OCI-M2 (cell line): Measurements from ENCODE around the gene PHTF2.

Experiments used
- DNase-seq: peaks from one replicate; lab custom pipeline; 2025; ENCODE audit not compliant: unreplicated experiment; lab: John Stamatoyannopoulos, UW

Gene PHTF2

DNA sequence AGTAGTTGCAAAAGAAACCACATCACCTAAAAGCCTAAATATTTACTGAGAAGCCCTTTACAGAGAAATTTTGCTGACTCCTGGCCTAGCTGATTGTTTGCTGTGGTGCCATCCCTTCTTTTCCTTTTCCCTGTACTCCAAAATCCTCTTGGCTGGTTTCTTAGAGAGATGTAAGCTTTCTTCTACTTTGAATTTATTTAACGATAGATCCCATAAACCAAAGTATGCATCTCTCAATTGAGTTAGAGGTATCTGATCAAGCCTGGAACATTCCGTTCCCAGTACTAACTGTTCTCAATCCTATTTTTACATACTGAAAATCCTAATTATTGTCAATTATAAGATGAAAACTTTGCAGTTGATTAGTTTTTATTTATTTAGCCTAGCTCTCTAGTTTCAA lies 6.6 kb upstream of the PHTF2 start:
- DNase-seq = no peak

DNA sequence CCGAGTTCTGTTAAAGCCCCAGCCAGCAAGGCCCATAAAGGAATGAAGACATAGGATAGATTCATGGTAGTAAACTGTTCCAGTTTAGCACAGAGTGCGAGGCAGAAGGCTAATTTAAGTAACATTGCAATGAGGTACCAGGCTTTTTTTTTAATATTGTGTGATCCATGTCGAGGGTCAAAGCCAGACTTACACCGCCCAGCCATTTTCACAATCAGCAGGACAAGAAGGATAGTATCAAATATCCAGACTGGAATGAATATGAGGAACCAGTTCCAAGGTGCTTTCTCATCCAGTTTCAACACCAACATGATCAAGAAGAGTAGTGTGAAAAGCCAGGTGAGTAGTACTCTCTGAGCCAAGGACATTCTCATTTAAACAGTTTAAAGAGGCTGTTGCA lies 4.6 kb upstream of the PHTF2 start:
- DNase-seq = no peak

DNA sequence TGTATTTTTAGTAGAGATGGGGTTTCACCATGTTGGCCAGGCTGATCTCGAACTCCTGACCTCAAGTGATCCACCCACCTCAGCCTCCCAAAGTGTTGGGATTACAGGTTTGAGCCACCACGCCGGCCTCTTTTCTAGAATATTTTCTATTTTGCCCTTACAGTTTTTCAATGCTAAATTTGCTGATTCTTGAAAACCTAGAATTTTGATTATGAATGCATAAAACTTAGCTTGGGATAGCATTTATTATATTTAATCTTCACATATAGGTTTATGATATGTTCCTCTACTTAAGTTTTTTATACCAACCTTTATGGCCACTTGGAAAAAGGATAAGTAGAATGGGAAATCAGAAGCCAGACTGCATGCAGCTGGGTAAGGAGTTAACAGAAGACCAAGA lies 2.5 kb upstream of the PHTF2 start:
- DNase-seq = no peak

DNA sequence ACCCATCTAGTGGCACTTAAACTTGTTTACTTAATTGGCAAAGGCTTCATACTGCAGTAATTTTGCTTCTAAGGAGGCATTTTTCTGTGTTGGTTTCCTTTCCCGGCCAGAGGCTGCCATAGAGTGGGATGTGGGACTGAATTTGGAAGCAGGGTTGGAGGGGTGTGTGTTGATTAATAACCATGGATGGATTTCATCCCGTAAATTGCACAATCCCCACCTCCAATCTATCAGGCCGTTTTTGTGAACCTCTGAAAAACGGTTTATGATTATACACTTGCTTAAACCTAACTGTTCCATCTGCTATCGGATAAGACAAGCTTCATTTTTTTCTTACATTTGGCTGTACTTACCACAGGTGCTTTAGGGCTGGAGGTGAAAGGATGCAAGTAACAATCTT lies 1.6 kb upstream of the PHTF2 start:
- DNase-seq = no peak

DNA sequence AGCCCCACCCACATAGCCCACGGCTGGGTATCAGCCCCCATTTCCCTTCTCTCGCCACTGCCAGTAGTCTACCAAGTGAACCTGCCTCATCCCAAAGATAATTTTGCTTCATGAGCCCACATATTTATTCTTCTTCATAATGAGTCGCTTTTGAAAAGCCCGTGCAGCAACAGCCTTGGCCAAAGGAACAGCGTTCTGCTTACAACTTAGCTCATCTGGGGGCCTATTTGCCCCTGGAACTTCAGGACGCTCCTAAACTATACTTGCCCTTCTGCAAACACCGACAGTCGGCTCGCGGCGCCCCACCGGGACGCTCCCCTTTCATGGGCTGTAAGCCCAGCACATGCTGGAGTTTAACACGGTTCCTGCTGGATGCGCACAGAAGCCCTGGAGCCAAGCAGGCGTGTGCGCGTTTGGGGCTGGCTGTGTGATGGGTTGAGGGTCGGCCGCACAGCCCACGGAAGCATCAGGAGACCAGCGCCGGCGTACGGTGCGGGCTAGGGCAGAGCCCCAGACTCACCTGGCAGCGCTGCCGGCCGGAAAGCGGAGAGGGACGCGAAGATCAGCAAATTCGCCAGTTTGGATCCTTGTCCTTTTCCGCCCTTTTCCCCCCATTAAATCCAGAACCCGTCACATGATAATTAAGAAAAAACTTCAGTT lies 709 bp upstream of the PHTF2 start:
- no peak for DNase-seq

DNA sequence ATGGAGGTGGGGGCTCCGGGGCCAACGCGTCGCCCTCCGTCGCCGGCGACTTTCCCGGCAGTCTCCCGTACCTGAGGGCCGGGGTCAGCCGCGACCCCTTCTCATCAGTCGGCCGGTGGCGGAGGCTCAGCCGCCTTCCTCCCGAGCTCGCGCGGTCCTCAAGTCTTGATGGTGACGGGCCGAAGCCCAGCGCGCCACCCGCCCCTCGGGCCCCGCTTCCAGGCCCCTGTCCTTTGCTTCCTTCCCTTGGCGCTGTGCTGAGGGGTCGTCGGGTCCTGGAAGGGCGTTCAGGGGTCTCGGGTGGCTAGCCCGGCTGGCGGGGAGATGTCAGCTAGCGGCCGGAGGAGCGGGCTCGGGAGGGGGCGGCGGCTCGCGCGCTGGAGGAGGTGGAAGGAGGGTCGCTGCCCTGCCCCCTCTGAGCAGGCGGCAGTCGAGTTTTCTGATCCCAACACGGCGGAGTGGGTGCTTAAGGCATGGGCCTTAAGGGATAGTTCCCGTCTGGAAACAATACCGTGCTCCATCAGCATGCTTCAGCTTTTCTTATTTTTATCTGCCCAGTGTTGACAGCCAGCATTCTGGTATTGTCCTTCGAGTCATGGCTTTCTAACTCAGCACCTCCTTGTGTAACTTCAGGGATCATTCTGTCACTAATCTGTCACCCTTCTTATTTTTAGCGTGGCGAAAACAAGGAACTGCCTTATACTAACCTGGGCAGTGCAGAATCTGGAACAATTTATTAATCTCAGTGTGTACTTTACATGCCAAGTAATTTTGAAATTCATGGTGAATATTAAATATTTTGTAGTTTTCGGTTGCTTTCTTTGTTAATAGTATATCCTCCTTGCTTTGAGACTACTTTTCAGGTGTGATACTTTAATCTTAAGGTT lies 748 bp downstream of the PHTF2 start:
- DNase-seq = no peak

DNA sequence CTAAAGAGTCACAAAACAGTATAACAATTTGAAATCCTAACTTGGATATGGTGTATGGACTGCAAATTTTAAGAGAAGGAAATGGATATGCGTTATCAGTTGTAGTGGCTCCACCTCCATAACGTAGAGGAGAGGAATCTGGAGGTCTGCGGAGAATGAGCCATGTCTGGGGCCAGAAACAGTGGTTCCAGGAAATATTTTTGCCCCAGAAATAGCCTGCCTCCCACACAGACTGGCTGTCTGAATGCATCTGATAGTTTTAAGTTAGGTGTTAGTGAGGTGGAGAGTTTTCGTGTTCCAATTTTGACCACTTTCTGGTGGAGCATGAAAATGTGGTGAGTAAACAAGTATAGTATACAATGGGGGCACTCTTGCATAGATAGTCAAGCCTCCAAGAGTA lies 1.6 kb downstream of the PHTF2 start:
- DNase-seq = no peak

DNA sequence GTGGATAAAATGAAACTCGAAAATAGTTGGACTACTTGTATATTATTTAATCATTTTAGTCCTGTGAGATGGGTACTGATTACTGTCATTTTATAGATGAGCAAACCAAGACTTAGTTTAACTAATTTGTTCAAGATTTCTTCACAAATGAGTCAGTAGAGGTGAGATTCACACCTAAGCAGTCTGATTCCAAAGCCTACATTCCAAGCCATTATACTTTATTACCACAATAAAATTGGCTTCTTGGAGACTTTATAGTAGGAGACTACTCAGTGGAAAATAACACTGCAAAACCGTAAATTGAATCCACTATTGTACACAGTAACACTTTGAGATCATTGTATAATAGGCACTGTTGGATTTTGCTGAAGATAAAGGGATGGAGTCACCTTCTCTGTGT lies 2.2 kb downstream of the PHTF2 start:
- no peak for DNase-seq

DNA sequence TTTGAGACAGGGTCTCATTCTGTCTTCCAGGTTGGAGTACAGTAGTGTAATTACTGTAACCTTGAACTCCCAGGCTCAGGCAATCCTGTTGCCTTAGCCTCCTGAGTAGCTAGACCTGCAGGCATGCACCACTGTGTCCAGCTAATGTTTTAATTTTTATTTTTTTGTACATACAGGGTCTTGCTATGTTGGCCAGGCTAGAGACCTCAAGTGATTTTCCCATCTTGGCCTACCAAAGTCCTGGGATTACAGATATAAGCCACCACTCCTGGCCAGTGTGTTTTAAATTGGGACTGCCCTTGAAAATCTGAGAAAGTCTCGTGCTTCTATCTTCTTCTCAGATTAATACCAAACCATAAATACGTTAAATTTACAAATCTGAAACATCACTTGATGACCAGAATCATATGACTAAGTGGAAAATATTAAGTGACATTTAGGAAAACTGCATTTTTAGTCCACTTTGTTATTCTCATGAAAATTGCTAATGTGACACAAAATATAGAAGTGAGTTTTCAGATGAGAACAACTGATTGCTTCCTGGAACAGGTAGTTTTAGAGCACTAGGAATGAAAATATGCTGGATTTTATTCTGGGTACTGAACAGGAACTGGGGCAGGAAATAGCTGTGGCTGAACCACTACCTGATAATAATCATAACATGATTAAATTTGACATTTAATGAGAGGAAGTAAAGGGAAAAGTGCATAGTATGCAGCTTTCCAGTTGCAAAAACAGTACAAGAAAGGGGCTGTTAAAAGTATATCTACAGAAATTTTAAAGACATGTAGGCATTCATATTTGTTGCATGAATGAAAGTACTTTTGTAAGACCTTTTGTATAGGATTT lies 4.2 kb downstream of the PHTF2 start:
- DNase-seq = no peak

DNA sequence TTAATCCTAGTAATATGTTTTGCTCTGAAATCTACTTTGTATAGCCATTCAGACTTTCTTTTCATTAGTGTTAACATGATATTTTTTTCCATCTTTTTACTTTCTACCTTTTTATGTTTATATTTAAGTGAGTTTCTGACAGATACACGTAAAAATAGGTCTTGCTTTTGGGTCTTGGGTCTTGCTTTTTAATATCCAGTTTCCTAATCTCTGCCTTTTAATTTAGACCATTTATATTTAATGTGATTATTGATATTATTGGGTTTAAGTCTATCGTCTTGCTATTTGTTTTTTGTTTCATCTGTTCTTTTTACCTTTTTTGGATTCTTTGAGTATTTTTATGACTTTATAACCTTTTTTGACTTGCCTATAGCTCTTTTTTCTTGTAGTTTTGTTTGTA lies 7.9 kb downstream of the PHTF2 start:
- DNase-seq = no peak

DNA sequence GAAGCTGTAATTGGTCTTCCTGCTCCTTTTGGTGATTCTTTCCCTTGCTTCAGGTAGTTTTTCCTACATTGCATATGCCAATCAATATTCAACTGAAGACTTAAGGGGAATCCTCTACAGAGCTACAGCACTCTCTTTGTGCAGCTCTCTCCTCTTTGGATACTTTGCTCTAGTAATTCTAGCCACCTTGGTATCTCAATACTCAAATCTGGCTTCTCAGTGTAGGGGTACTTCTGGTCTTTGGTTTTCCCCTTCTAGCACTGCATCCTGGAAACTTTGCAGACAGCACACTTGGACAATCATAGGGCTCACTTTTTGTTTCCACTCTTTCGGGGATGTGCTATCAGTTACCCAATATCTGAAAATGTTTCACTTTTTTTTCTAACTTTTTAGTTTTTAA lies 9.9 kb downstream of the PHTF2 start:
- no peak for DNase-seq

DNA sequence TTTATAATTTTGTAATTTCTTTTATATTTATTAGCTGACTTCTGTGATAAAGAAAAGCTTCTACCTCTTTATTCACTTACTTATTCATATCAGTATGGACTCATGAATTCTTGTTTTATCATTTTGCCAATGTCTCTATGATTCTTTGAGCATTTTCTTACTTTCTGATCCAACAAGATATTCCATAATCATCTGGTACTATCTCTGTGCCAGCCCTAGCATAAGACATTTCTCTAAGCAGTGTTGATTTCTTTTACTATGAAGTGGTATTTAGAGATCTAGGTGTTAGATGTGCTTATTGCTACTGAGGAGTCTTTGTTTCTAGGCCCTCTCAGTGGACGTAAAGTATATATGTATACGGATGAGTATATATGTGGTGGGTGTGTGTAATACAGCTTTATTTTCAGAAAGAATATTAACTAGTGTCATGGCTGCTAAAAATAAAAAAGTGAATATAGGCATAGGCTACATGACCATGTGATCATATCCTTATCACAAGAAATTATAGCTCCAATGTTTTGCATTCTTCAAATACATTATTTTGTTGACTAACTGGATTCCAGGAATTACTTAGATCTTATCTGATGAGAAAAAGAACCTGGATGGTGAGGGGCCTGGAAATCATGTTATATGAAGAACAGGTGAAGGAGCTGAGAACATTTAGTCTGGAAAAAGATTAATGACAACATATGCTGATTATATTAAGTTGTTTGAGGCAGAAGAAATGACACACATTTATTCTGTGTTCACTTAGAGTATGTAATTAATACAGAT lies 13.1 kb downstream of the PHTF2 start:
- no peak for DNase-seq

DNA sequence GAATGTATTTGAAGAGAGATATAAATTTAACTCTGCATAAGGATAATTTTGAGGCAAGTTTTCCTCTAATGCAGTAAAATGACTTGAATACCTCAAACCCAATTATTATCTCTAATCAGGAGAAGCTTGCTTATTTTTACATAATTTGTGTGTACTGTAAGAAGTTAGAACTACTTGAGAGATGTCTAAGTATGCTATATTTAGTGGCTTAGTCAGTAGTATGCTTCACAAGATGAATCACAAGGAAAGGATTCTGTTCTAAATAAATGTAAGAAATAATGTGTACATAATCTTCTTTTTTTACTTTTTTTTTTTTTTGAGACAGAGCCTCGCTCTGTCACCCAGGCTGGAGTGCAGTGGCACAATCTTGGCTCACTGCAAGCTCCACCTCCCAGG lies 13.7 kb downstream of the PHTF2 start:
- DNase-seq = no peak

DNA sequence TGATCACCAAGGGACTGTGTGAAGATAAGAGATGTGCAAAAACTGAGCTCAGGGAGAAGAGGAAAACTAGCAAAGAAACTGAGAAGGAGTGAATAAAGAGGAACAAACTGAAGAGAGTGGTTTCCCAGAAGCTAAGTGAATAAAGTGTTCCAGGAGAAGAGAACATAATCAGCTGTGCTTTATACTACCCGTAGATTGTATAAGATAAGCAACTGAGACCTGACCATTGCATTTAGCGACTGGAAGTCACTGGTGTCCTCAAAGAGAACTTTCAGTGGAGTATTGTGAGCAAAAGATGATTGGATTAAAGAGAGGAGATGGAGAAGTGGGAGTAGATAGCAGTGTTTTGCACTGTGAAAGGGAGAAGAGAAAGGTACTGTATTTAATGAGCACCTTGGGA lies 14.6 kb downstream of the PHTF2 start:
- DNase-seq = no peak

DNA sequence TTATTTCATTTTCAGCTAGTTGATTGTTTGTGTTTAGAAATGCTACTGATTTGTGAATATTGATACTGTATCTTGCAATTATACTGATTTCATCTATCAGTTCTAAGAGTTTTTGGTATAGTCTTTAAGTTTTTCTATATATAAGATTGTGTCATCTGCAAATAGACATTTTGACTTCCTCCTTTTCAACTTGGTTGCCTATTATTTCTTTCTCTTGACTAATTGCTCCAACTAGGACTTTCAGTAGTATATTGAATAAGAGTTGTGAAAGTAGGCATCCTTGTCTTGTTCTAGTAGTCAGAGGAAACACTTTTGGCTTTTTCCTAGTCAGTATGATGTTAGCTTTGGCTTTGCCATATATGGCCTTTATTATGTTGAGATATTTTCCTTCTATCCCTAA lies 20.4 kb downstream of the PHTF2 start:
- no peak for DNase-seq

DNA sequence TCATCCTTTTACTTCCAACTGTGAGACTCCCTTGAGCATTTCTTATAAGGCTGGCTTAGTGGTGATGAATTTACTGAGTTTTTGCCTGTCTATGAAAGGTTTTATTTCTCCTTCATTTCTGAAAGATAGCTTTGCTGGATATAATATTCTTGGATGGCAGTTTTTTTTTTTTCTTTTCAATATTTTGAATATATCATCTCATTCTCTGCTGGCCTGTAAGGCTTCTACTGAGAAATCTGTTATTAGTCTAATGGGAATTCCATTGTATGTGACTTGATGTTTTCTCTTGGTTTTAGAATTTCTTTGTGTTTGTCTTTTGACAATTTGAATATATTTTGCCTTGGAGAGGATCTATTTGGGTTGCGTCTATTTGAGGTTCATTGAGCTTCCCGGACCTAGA lies 22.4 kb downstream of the PHTF2 start:
- DNase-seq = no peak

DNA sequence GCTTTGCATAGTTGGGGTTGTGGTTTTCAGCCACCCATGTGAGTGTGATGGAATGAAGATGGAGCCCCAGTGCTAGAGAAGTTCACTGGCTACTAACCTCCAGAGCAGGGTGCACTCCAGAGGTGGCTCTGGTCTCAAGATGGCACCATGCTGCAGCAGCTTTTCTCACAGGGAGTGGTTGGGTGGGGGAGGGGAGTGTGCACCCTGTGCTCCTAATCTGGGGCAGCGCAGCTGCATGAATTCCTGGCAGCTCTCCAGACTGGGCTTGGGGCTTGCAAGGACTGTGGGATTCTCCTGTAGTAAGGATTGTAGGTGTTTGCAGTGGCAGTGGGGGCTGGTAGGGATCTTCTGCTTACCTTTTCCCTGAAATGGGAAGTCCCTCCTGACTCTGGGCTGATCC lies 23.7 kb downstream of the PHTF2 start:
- DNase-seq = no peak

DNA sequence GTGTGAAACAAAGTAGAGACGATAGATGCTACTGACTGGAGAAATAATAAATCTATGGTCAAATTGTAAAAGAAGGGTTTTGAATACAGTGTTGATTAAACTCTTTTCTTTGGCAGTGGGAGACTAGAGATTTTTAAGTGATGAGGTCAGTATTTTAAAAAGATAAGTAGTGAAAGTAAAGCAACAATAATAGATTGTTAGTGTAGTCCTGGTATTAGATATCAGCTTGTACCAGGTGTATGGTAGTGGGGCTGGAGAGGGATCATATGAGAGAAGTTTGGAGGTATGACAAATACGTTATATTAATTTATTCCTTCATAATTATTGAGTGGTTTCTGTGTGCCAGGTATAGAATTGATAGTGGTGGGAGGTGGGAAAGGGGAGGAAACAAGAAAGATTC lies 25.2 kb downstream of the PHTF2 start:
- DNase-seq = no peak

DNA sequence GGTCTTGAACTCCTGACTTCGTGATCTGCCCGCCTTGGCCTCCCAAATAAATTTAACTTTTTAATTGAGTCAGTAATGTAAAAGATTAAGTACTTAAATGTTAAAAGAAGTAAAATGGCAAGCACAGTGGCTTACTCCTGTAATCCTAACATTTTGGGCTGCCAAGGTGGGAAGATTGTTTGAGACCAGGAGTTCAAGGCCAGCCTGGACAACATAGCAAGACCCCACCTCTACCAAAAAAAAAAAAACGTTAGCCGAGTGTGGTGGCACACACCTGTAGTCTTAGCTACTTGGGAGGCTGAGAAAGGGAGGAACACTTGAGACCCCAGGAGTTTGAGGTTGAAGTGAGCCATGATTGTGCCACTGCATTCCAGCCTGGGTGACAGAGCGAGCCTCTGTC lies 26.1 kb downstream of the PHTF2 start:
- DNase-seq = no peak

DNA sequence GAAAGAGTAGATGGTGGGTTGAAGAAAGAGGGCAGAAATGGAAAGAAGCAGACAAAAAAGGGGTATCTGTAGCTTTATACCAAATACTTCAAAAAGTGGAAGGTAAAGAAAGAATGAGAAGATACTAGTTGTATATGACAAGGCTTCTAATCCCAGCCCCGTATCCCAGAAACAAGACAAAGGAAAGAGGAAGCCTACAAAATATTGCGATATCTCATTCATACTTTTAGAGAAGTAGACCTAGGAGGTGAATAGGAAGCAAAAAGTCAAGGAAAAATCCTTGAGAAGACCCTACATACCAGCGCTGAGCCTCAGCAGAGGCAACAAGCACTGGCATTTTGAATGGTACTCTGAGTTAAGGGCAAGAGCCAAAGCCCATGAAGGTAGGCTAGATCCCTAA lies 26.6 kb downstream of the PHTF2 start:
- DNase-seq = no peak

DNA sequence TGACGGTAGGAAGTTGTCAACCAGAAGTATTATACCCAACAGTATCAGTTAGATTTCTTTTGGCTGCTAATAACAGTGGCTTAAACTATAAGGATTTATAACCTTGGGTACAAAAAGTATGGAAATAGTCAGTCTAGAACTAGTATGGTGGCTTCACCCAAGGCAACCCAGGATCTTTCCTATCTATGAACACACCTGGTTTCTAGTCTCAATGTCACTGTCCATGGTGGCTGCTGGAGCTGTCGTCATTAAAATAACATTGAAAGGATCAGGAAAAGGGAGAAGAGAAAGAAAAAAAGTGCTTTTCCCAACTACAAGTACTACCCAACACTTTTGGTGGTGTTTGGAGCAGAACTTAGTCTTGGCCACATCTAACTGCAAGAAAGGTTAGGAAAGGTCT lies 27.7 kb downstream of the PHTF2 start:
- no peak for DNase-seq
